ENCODE data around the gene PEPD. TPM values are rescaled to one million over a fixed set of nuclear protein-coding genes. Genes with fewer than 3 reads are reported as not detected.

PEPD gene
- total RNA-seq, 4 donors from 2014 or later: 40.1 to 61.4 (median 53.4) TPM

GRCh38 chr19:33414667-33415605 lies 106.7 kb downstream of the PEPD start:
- no peaks in the 10 kb centered on the region for H3K9me3 ChIP-seq
- DNase-seq: no peak
- TF ChIP-seq CTCF (IDR thresholded peaks at IDR 0.05) (no peak), POLR2A (IDR thresholded peaks at IDR 0.05) (no peak)
- intact Hi-C loops (cut with DNase I): no loop called here
- peaks cover 0 to 16% (median 0%) of the 10 kb centered on the region in 3 donors for H3K36me3 ChIP-seq
- no peaks in the 10 kb centered on the region for H3K27me3 ChIP-seq
- peaks cover 0 to 16% (median 0%) of the 10 kb centered on the region in 3 donors for H3K4me1 ChIP-seq
- H3K4me3 ChIP-seq: no peak overlapping the region
- no peak overlapping the region for H3K27ac ChIP-seq
- WGBS, 2 donors: 81 to 87% methylated on average over 13 to 21 of the region's 32 CpGs

DNA sequence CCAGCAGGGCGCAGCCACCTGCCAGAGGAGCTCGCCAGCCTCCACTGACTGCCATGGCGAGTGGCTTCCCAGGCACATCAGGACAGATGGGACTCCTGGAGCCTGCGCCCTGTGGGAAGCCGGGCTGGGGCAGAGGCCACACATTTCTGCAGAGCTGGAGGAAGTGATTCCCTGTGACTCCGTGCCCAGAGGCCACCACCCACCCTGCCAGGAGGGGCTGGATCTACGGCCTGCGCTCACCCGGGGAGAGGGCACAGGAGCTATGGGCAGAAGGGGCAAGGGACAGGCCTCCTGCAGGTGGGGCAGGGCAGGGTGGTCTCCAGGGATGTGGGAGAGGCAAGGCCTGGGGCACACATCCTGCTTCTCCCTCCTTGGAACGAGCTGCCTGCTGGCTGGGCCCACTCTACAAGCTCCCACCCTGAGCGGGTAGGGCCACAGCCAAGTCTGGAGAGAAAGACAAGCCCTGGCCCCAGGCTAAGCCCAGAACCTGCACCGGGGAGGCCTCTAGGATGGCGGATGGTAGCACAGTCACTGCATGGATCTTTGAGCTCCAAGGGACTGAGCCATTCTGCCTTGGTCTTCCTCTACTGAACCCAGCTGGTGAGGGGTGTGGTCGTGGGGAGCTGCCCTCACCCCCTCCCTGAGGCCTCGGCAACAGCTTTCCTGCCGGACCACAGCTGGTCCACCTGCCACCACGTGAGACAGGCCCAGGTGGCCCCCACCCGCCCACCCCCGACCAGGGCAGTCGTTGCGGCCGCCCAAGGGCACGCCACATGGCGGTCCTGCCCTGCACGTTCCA lies 107.5 kb downstream of the PEPD start:
- no peaks in the 10 kb centered on the region for H3K9me3 ChIP-seq
- H3K4me3 ChIP-seq: no peak overlapping the region
- H3K27ac ChIP-seq: no peak overlapping the region
- H3K27me3 ChIP-seq: no peaks in the 10 kb centered on the region
- DNase-seq: no peak
- no peak for TF ChIP-seq CTCF (IDR thresholded peaks at IDR 0.05)
- no peak for TF ChIP-seq POLR2A (IDR thresholded peaks at IDR 0.05)
- peaks cover 0 to 16% (median 0%) of the 10 kb centered on the region in 3 donors for H3K4me1 ChIP-seq
- peaks cover 0 to 25% (median 0%) of the 10 kb centered on the region in 3 donors for H3K36me3 ChIP-seq
- intact Hi-C loops (cut with DNase I): no loop called here
- WGBS, 2 donors: 74 to 90% methylated on average over 5 to 6 of the region's 25 CpGs

DNA sequence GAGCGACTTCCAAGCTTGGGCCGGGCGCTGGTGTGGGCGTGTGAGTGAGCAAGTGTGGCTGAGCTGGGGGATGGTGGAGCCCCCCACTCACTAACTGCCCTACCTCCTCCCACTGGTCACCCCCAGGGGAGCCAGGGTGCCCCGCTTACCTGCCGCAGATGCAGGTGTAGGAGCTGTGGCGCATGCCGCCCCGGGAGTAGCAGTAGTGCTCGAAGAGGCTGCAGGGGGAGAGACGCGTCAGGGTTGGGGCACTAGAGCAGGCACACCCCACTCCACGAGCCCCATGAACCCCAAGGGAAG lies 108.2 kb downstream of the PEPD start:
- no peak for DNase-seq
- 75% methylated on average over 7 of the region's 13 CpGs; no CpG with 5 or more reads in 1 of the 2 donors for WGBS, 2 donors
- peaks cover 0 to 26% (median 0%) of the 10 kb centered on the region in 3 donors for H3K36me3 ChIP-seq
- TF ChIP-seq CTCF (IDR thresholded peaks at IDR 0.05) (no peak), POLR2A (IDR thresholded peaks at IDR 0.05) (no peak)
- no peaks in the 10 kb centered on the region for H3K9me3 ChIP-seq
- peaks cover 0 to 16% (median 0%) of the 10 kb centered on the region in 3 donors for H3K4me1 ChIP-seq
- H3K4me3 ChIP-seq: no peak overlapping the region
- H3K27ac ChIP-seq: no peak overlapping the region
- H3K27me3 ChIP-seq: no peaks in the 10 kb centered on the region
- intact Hi-C loops (cut with DNase I): no loop called here

GRCh38 chr19:33412601-33413425 lies 108.8 kb downstream of the PEPD start:
- Histone ChIP-seq H3K27ac (no peak overlapping the region), H3K27me3 (no peaks in the 10 kb centered on the region), H3K9me3 (no peaks in the 10 kb centered on the region), H3K36me3 (peaks cover 0 to 26% (median 0%) of the 10 kb centered on the region in 3 donors), H3K4me3 (no peak overlapping the region), H3K4me1 (peaks cover 0 to 16% (median 0%) of the 10 kb centered on the region in 3 donors)
- intact Hi-C loops (cut with DNase I): no loop called here
- TF ChIP-seq CTCF (IDR thresholded peaks at IDR 0.05): no peak
- TF ChIP-seq POLR2A (IDR thresholded peaks at IDR 0.05): no peak
- no peak for DNase-seq
- 49 to 76% methylated on average over 9 to 12 of the region's 18 CpGs for WGBS, 2 donors

All from esophagus squamous epithelium (tissue), 5 donors.